Central memory CD8-positive, alpha-beta T cell (primary cell): ENCODE measurements around the gene EPM2A.

Experiments used
- ATAC-seq: fragments of 150-1000 bp; cut with Tn5 transposase; replicated peaks from 2 replicates; pipeline ENCODE4 v1.10.0; 2022; ENCODE audit warnings: mild to moderate bottlenecking, moderate FRiP score, moderate number of reproducible peaks; ENCODE audit not compliant: poor library complexity, severe bottlenecking; ENCODE audit errors: extremely low read depth
- DNase-seq, 2 donors: peaks; one replicate each; pipeline ENCODE4 v3.0.0; 2021; ENCODE audit warnings: low spot score in 2 of 2
- H3K27ac Mint-ChIP-seq: one replicate; pipeline ENCODE4 v1.8.0; 2022; ENCODE audit warnings: low read depth, mild to moderate bottlenecking, moderate library complexity, mixed read lengths
- H3K27me3 Mint-ChIP-seq: one replicate; pipeline ENCODE4 v1.8.0; 2022; ENCODE audit warnings: mixed read lengths
- H3K36me3 Mint-ChIP-seq: one replicate; pipeline ENCODE4 v1.8.0; 2022; ENCODE audit warnings: mild to moderate bottlenecking, moderate library complexity, mixed read lengths; ENCODE audit not compliant: insufficient read depth
- H3K4me1 Mint-ChIP-seq: one replicate; pipeline ENCODE4 v1.8.0; 2022; ENCODE audit warnings: mixed read lengths
- H3K4me3 Mint-ChIP-seq: one replicate; pipeline ENCODE4 v1.8.0; 2022; ENCODE audit warnings: mild to moderate bottlenecking, moderate library complexity, mixed read lengths
- H3K9me3 Mint-ChIP-seq: one replicate; pipeline ENCODE4 v1.8.0; 2022; ENCODE audit warnings: mixed read lengths

The EPM2A gene

GRCh38 chr6:145620088-145620487, 115.2 kb downstream of the EPM2A start:
- no peaks in the 10 kb centered on the region for H3K27me3 Mint-ChIP-seq
- H3K4me1 Mint-ChIP-seq: no peaks in the 10 kb centered on the region
- H3K9me3 Mint-ChIP-seq: peaks cover 5% of the 10 kb centered on the region
- no peak overlapping the region for H3K4me3 Mint-ChIP-seq
- no peak overlapping the region for H3K27ac Mint-ChIP-seq
- H3K36me3 Mint-ChIP-seq: peaks cover 2% of the 10 kb centered on the region
- DNase-seq (no peak), ATAC-seq (no peak)

GRCh38 chr6:145609521-145609920, 125.8 kb downstream of the EPM2A start:
- Mint-ChIP-seq H3K4me1 (no peaks in the 10 kb centered on the region), H3K36me3 (no peaks in the 10 kb centered on the region), H3K9me3 (no peaks in the 10 kb centered on the region), H3K27ac (no peak overlapping the region), H3K4me3 (no peak overlapping the region), H3K27me3 (peaks cover 25% of the 10 kb centered on the region)
- DNase-seq: no peak
- no peak for ATAC-seq

GRCh38 chr6:145608850-145609249, 126.5 kb downstream of the EPM2A start:
- H3K27ac Mint-ChIP-seq: no peak overlapping the region
- H3K36me3 Mint-ChIP-seq: no peaks in the 10 kb centered on the region
- DNase-seq (no peak), ATAC-seq (no peak)
- H3K4me3 Mint-ChIP-seq: no peak overlapping the region
- H3K4me1 Mint-ChIP-seq: no peaks in the 10 kb centered on the region
- peaks cover 26% of the 10 kb centered on the region for H3K27me3 Mint-ChIP-seq
- H3K9me3 Mint-ChIP-seq: no peaks in the 10 kb centered on the region

GRCh38 chr6:145603991-145604390, 131.3 kb downstream of the EPM2A start:
- no peak for ATAC-seq
- Mint-ChIP-seq H3K9me3 (no peaks in the 10 kb centered on the region), H3K36me3 (no peaks in the 10 kb centered on the region), H3K27me3 (peaks cover 40% of the 10 kb centered on the region), H3K4me1 (no peaks in the 10 kb centered on the region), H3K4me3 (no peak overlapping the region), H3K27ac (no peak overlapping the region)
- DNase-seq: no peak

- ATAC-seq (no peak), DNase-seq (no peak)
- Mint-ChIP-seq H3K4me1 (no peaks in the 10 kb centered on the region), H3K27me3 (peaks cover 34% of the 10 kb centered on the region), H3K27ac (no peak overlapping the region), H3K4me3 (no peak overlapping the region), H3K36me3 (no peaks in the 10 kb centered on the region), H3K9me3 (no peaks in the 10 kb centered on the region)
Measured at GRCh38 chr6:145603424-145603833, 131.9 kb downstream of the EPM2A start.

- Mint-ChIP-seq H3K27ac (no peak overlapping the region), H3K4me1 (no peaks in the 10 kb centered on the region), H3K36me3 (no peaks in the 10 kb centered on the region), H3K4me3 (no peak overlapping the region), H3K27me3 (peaks cover 28% of the 10 kb centered on the region), H3K9me3 (no peaks in the 10 kb centered on the region)
- DNase-seq (no peak), ATAC-seq (no peak)
Measured at GRCh38 chr6:145602726-145603326, 132.5 kb downstream of the EPM2A start.

GRCh38 chr6:145601397-145601796, 133.9 kb downstream of the EPM2A start:
- no peak for DNase-seq
- ATAC-seq: no peak
- no peak overlapping the region for H3K27ac Mint-ChIP-seq
- H3K36me3 Mint-ChIP-seq: no peaks in the 10 kb centered on the region
- no peaks in the 10 kb centered on the region for H3K9me3 Mint-ChIP-seq
- H3K4me1 Mint-ChIP-seq: no peaks in the 10 kb centered on the region
- no peak overlapping the region for H3K4me3 Mint-ChIP-seq
- H3K27me3 Mint-ChIP-seq: peaks cover 17% of the 10 kb centered on the region

- Mint-ChIP-seq H3K27ac (no peak overlapping the region), H3K27me3 (peaks cover 17% of the 10 kb centered on the region), H3K4me1 (no peaks in the 10 kb centered on the region), H3K9me3 (no peaks in the 10 kb centered on the region), H3K4me3 (no peak overlapping the region), H3K36me3 (no peaks in the 10 kb centered on the region)
- DNase-seq (no peak), ATAC-seq (no peak)
Measured at GRCh38 chr6:145600299-145600698, 135.0 kb downstream of the EPM2A start.

GRCh38 chr6:145588981-145589380, 146.3 kb downstream of the EPM2A start:
- Mint-ChIP-seq H3K36me3 (no peaks in the 10 kb centered on the region), H3K4me1 (no peaks in the 10 kb centered on the region), H3K27me3 (peaks cover 5% of the 10 kb centered on the region)

GRCh38 chr6:145587334-145587733, 148.0 kb downstream of the EPM2A start:
- no peak overlapping the region for H3K27ac Mint-ChIP-seq
- ATAC-seq: no peak
- H3K4me1 Mint-ChIP-seq: no peaks in the 10 kb centered on the region
- H3K36me3 Mint-ChIP-seq: no peaks in the 10 kb centered on the region
- H3K4me3 Mint-ChIP-seq: no peak overlapping the region
- peaks cover 7% of the 10 kb centered on the region for H3K9me3 Mint-ChIP-seq
- DNase-seq: no peak
- peaks cover 22% of the 10 kb centered on the region for H3K27me3 Mint-ChIP-seq

More at GRCh38 chr6:145588981-145589380, 146.3 kb downstream of the EPM2A start:
- DNase-seq: no peak
- no peak overlapping the region for H3K4me3 Mint-ChIP-seq
- no peak for ATAC-seq
- no peak overlapping the region for H3K27ac Mint-ChIP-seq
- peaks cover 7% of the 10 kb centered on the region for H3K9me3 Mint-ChIP-seq

GRCh38 chr6:145583753-145584152, 151.6 kb downstream of the EPM2A start:
- H3K27me3 Mint-ChIP-seq: peaks cover 32% of the 10 kb centered on the region
- H3K36me3 Mint-ChIP-seq: no peaks in the 10 kb centered on the region

More at GRCh38 chr6:145583753-145584152, 151.6 kb downstream of the EPM2A start:
- Mint-ChIP-seq H3K9me3 (peaks cover 10% of the 10 kb centered on the region), H3K27ac (no peak overlapping the region), H3K4me1 (no peaks in the 10 kb centered on the region), H3K4me3 (no peak overlapping the region)
- no peak for ATAC-seq
- no peak for DNase-seq
